Bronchial epithelial cell (primary cell): ENCODE results near the gene HOMER3. TPM values are rescaled to one million over a fixed set of nuclear protein-coding genes. Genes with fewer than 3 reads are reported as not detected.

Source experiments
- DNase-seq: peaks from one replicate; pipeline ENCODE4 v3.0.0-alpha.2; 2010; ENCODE audit warnings: low read depth
- FAIRE-seq: peaks from 2 replicates; lab custom pipeline; 2011; peaks lifted over from hg19 to GRCh38; lab: Jason Lieb, UNC
- H3K27me3 ChIP-seq: 2 replicates; pipeline ENCODE4 v1.5.1; 2011; ENCODE audit warnings: low read length; ENCODE audit not compliant: control insufficient read depth, insufficient read depth
- H3K36me3 ChIP-seq: 2 replicates; pipeline ENCODE4 v1.5.1; 2011; ENCODE audit warnings: low read length; ENCODE audit not compliant: control insufficient read depth, insufficient read depth
- H3K4me3 ChIP-seq: 2 replicates; pipeline ENCODE4 v1.5.1; 2011; ENCODE audit warnings: mild to moderate bottlenecking, low read depth, low read length, control low read depth
- CTCF ChIP-seq: IDR thresholded peaks from 2 replicates; pipeline ENCODE4 v1.5.1; 2011; ENCODE audit warnings: mild to moderate bottlenecking, moderate library complexity, low read length, control low read depth, inconsistent platforms; ENCODE audit not compliant: insufficient read depth, severe bottlenecking
- total RNA-seq: library from RNA; depleted of rRNA; stranded (reverse); fragments of >200 nt; gene quantifications from 2 replicates; pipeline ENCODE4 v1.2.1, GENCODE V29; 2014

HOMER3 gene
- total RNA-seq: 79.0 and 129 TPM in 2 replicates

- TF ChIP-seq CTCF: peak; percentile 24
- Histone ChIP-seq H3K27me3 (no peaks in the 10 kb centered on the region), H3K4me3 (peak within 1 kb of the TSS; percentile 93), H3K36me3 (peaks cover 12% of the 10 kb centered on the region)
- no peak for FAIRE-seq
- DNase-seq: no peak
Observed at GRCh38 chr19:18940769-18941627, at the start of gene HOMER3. Gene HOMER3 (minus strand): TSS chr19:18941217. CDS start chr19:18938982, 2,235 bp downstream.

GRCh38 chr19:18990128-18990708, 49.2 kb upstream of the HOMER3 start:
- Histone ChIP-seq H3K27me3 (no peaks in the 10 kb centered on the region), H3K4me3 (no peak overlapping the region), H3K36me3 (peaks cover 19% of the 10 kb centered on the region)
- FAIRE-seq (no peak), DNase-seq (no peak)
- no peak for TF ChIP-seq CTCF

- Histone ChIP-seq H3K27me3 (no peaks in the 10 kb centered on the region), H3K36me3 (peaks cover 17% of the 10 kb centered on the region), H3K4me3 (no peak overlapping the region)
- DNase-seq: no peak
- FAIRE-seq: no peak
- no peak for TF ChIP-seq CTCF
Observed at GRCh38 chr19:18989316-18989715, 48.3 kb upstream of the HOMER3 start.

- DNase-seq (no peak), FAIRE-seq (no peak)
- TF ChIP-seq CTCF: no peak
- peaks cover 5% of the 10 kb centered on the region for H3K36me3 ChIP-seq
- H3K4me3 ChIP-seq: no peak overlapping the region
- H3K27me3 ChIP-seq: no peaks in the 10 kb centered on the region
Observed at GRCh38 chr19:18987456-18987855, 46.4 kb upstream of the HOMER3 start.

GRCh38 chr19:18985257-18985656, 44.2 kb upstream of the HOMER3 start:
- no peaks in the 10 kb centered on the region for H3K36me3 ChIP-seq
- DNase-seq (no peak), FAIRE-seq (no peak)
- no peak for TF ChIP-seq CTCF
- no peak overlapping the region for H3K4me3 ChIP-seq
- no peaks in the 10 kb centered on the region for H3K27me3 ChIP-seq
